BLaER1 treated with 17β-estradiol and CSF1 and Interleukin-3, amounts not matched to agents 10 nM and 100 nM (cell line): ENCODE results near the gene AP4S1.

ENCODE experiments used
- H3K27ac ChIP-seq, 11 experiments: shearing (Covaris generic); formaldehyde crosslinking; 2 replicates each; pipeline ENCODE4 v1.8.1; 2022
- H3K27me3 ChIP-seq, 11 experiments: shearing (Covaris generic); formaldehyde crosslinking; 2 replicates each; pipeline ENCODE4 v1.8.1; 2022
- H3K36me3 ChIP-seq, 11 experiments: shearing (Covaris generic); formaldehyde crosslinking; 2 replicates each; pipeline ENCODE4 v1.8.1; 2022
- H3K4me1 ChIP-seq, 10 experiments: shearing (Covaris generic); formaldehyde crosslinking; 2 replicates each; pipeline ENCODE4 v1.8.1; 2022
- H3K4me2 ChIP-seq, 11 experiments: shearing (Covaris generic); formaldehyde crosslinking; 2 replicates each; pipeline ENCODE4 v1.8.1; 2022
- H3K4me3 ChIP-seq, 10 experiments: shearing (Covaris generic); formaldehyde crosslinking; 2 replicates each; pipeline ENCODE4 v1.8.1; 2022
- H3K9ac ChIP-seq, 11 experiments: shearing (Covaris generic); formaldehyde crosslinking; 2 replicates each; pipeline ENCODE4 v1.8.1; 2022
- H3K9me3 ChIP-seq, 11 experiments: shearing (Covaris generic); formaldehyde crosslinking; replicated peaks in 1 of 11; 2 replicates each; pipeline ENCODE4 v1.8.1; 2022
- H4K20me1 ChIP-seq, 11 experiments: shearing (Covaris generic); formaldehyde crosslinking; 2 replicates each; pipeline ENCODE4 v1.8.1; 2022
- Cebpa-rat ChIP-seq, 11 experiments: shearing (Covaris generic); IDR thresholded peaks; 2 replicates each; pipeline ENCODE4 v1.8.1; 2022

AP4S1 gene

GRCh38 chr14:31124197-31124596, 98.7 kb downstream of the AP4S1 start:
- H3K36me3 ChIP-seq: peaks cover 87 to 100% (median 96%) of the 10 kb centered on the region in 11 experiments
- no peak overlapping the region for H3K9ac ChIP-seq
- H3K27me3 ChIP-seq: no peaks in the 10 kb centered on the region
- H3K9me3 ChIP-seq: no peaks in the 10 kb centered on the region
- H3K4me3 ChIP-seq: no peak overlapping the region
- H3K4me1 ChIP-seq: peaks cover 8 to 19% (median 9%) of the 10 kb centered on the region in 10 experiments; a peak in 18 of 20 replicates
- no peak overlapping the region for H3K27ac ChIP-seq
- peak overlapping the region in 1 of 11 experiments; percentile 19; a peak in 1 of 22 replicates for H3K4me2 ChIP-seq
- H4K20me1 ChIP-seq: peaks cover 42 to 95% (median 68%) of the 10 kb centered on the region in 11 experiments; a peak in 21 of 22 replicates
- no peak for TF ChIP-seq Cebpa-rat (IDR thresholded peaks at IDR 0.05)

DNA sequence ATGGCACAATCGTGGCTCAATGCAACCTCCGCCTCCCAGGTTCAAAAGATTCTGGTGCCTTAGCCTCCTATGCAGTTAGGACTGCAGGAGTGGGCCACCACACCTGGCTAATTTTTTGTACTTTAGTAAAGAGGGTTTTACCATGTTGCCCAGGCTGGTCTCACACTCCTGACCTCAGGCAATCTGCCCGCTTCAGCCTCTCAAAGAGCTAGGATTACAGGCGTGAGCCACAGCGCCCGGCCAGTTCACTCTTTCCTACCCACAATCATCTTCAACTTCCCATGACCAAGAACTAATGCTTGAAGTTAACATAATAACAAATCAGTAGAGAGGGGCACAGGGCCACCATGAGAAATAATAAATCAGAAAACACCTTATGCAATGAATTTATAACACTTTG, 99.8 kb downstream of the AP4S1 start:
- Histone ChIP-seq H4K20me1 (peaks cover 49 to 97% (median 71%) of the 10 kb centered on the region in 11 experiments; a peak in 21 of 22 replicates), H3K27me3 (no peaks in the 10 kb centered on the region), H3K4me3 (no peak overlapping the region), H3K4me1 (peaks cover 10 to 22% (median 11%) of the 10 kb centered on the region in 10 experiments; a peak in 18 of 20 replicates), H3K27ac (no peak overlapping the region), H3K9me3 (no peaks in the 10 kb centered on the region), H3K36me3 (peaks cover 86 to 100% (median 94%) of the 10 kb centered on the region in 11 experiments), H3K4me2 (no peak overlapping the region), H3K9ac (no peak overlapping the region)
- TF ChIP-seq Cebpa-rat (IDR thresholded peaks at IDR 0.05): no peak

DNA sequence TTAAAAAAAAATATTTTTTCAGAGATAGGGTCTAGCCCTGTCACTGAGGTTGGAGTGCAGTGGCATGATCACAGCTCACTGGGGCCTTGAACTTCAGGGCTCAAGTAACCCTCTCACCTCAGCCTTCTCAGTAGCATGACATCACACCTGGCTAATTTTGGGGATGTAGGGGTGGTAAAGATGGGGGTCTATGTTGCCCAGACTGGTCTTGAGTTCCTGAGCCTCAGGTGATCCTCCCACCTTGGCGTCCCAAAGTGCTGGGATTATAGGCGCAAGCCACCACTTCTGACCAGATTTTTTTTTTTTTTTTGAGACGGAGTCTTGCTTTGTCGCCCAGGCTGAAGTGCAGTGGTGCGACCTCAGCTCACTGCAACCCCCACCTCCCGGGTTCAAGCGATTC, 101.2 kb downstream of the AP4S1 start:
- Histone ChIP-seq H3K4me2 (no peak overlapping the region), H3K27me3 (no peaks in the 10 kb centered on the region), H3K27ac (no peak overlapping the region), H3K4me3 (no peak overlapping the region), H3K4me1 (peaks cover 10 to 22% (median 11%) of the 10 kb centered on the region in 10 experiments; a peak in 18 of 20 replicates), H3K9me3 (no peaks in the 10 kb centered on the region), H3K36me3 (peaks cover 84 to 100% (median 93%) of the 10 kb centered on the region in 11 experiments), H4K20me1 (peaks cover 45 to 96% (median 79%) of the 10 kb centered on the region in 11 experiments; a peak in 21 of 22 replicates), H3K9ac (no peak overlapping the region)
- no peak for TF ChIP-seq Cebpa-rat (IDR thresholded peaks at IDR 0.05)

GRCh38 chr14:31127690-31128089, 102.2 kb downstream of the AP4S1 start:
- H3K27me3 ChIP-seq: no peaks in the 10 kb centered on the region
- H3K4me3 ChIP-seq: no peak overlapping the region
- no peak overlapping the region for H3K27ac ChIP-seq
- H3K9ac ChIP-seq: no peak overlapping the region
- no peak for TF ChIP-seq Cebpa-rat (IDR thresholded peaks at IDR 0.05)
- no peaks in the 10 kb centered on the region for H3K9me3 ChIP-seq
- H3K4me2 ChIP-seq: no peak overlapping the region
- peaks cover 40 to 95% (median 79%) of the 10 kb centered on the region in 11 experiments; a peak in 21 of 22 replicates for H4K20me1 ChIP-seq
- peaks cover 10 to 22% (median 11%) of the 10 kb centered on the region in 10 experiments; a peak in 18 of 20 replicates for H3K4me1 ChIP-seq
- peaks cover 84 to 100% (median 93%) of the 10 kb centered on the region in 11 experiments for H3K36me3 ChIP-seq

- H3K9me3 ChIP-seq: no peaks in the 10 kb centered on the region
- no peak overlapping the region for H3K4me3 ChIP-seq
- peak overlapping the region in 5 of 11 experiments; percentile 3 to 33 (median 20); a peak in 5 of 22 replicates for H3K4me2 ChIP-seq
- H3K36me3 ChIP-seq: peaks cover 85 to 100% (median 93%) of the 10 kb centered on the region in 11 experiments
- no peak for TF ChIP-seq Cebpa-rat (IDR thresholded peaks at IDR 0.05)
- peaks cover 34 to 89% (median 68%) of the 10 kb centered on the region in 11 experiments; a peak in 21 of 22 replicates for H4K20me1 ChIP-seq
- H3K27me3 ChIP-seq: no peaks in the 10 kb centered on the region
- no peak overlapping the region for H3K9ac ChIP-seq
- H3K4me1 ChIP-seq: peaks cover 10 to 22% (median 11%) of the 10 kb centered on the region in 10 experiments; a peak in 18 of 20 replicates
- H3K27ac ChIP-seq: no peak overlapping the region
These were observed 103.4 kb downstream of the AP4S1 start for GRCh38 chr14:31128601-31129526.

- no peak for TF ChIP-seq Cebpa-rat (IDR thresholded peaks at IDR 0.05)
- H3K4me3 ChIP-seq: no peak overlapping the region
- no peaks in the 10 kb centered on the region for H3K27me3 ChIP-seq
- peaks cover 11 to 53% (median 37%) of the 10 kb centered on the region in 11 experiments; a peak in 21 of 22 replicates for H4K20me1 ChIP-seq
- no peak overlapping the region for H3K27ac ChIP-seq
- no peak overlapping the region for H3K4me2 ChIP-seq
- peaks cover 88 to 100% (median 94%) of the 10 kb centered on the region in 11 experiments for H3K36me3 ChIP-seq
- no peak overlapping the region for H3K9ac ChIP-seq
- H3K9me3 ChIP-seq: no peaks in the 10 kb centered on the region
- peaks cover 8 to 12% (median 11%) of the 10 kb centered on the region in 10 experiments; a peak in 15 of 20 replicates for H3K4me1 ChIP-seq
These were observed 107.7 kb downstream of the AP4S1 start for GRCh38 chr14:31133133-31133532.

GRCh38 chr14:31137214-31137889, 111.9 kb downstream of the AP4S1 start:
- Histone ChIP-seq H3K9ac (no peak overlapping the region), H3K36me3 (peaks cover 87 to 100% (median 95%) of the 10 kb centered on the region in 11 experiments), H3K27me3 (no peaks in the 10 kb centered on the region), H3K4me1 (no peaks in the 10 kb centered on the region), H3K9me3 (no peaks in the 10 kb centered on the region), H3K4me2 (no peak overlapping the region), H4K20me1 (peaks cover 0 to 33% (median 9%) of the 10 kb centered on the region in 11 experiments; a peak in 13 of 22 replicates), H3K27ac (no peak overlapping the region), H3K4me3 (no peak overlapping the region)
- no peak for TF ChIP-seq Cebpa-rat (IDR thresholded peaks at IDR 0.05)

DNA sequence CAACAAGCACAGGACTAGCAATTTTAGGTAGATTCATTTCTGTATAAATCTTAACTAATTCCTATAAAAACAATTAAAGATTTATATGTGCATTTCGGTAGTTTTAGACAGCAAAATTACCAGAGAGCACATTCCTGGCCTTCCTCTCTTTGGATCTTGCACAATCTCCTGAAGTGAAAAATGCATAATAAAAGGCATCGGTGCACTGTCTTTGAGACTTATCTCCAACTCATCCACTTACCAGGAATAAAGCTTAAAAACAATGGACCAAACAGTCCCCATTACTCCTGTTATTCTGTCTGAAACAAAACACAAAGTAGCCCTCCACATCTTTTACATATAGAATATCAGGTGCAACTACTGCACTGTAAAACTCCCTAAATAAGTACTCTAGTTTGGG, 112.9 kb downstream of the AP4S1 start:
- H3K4me3 ChIP-seq: no peak overlapping the region
- H3K9me3 ChIP-seq: no peaks in the 10 kb centered on the region
- H3K4me1 ChIP-seq: no peaks in the 10 kb centered on the region
- no peak for TF ChIP-seq Cebpa-rat (IDR thresholded peaks at IDR 0.05)
- peaks cover 87 to 100% (median 95%) of the 10 kb centered on the region in 11 experiments for H3K36me3 ChIP-seq
- H3K27ac ChIP-seq: no peak overlapping the region
- H4K20me1 ChIP-seq: peaks cover 0 to 33% (median 14%) of the 10 kb centered on the region in 11 experiments; a peak in 14 of 22 replicates
- H3K4me2 ChIP-seq: no peak overlapping the region
- no peaks in the 10 kb centered on the region for H3K27me3 ChIP-seq
- no peak overlapping the region for H3K9ac ChIP-seq
